Posterior cingulate gyrus (tissue), 11 donors: ENCODE results near the gene GNPNAT1.
"Not testable (repeated sequence)": the region's sequence is repeated elsewhere in the genome, so short reads cannot be mapped to it uniquely, and the experiment has no call there.

Experiments
- DNase-seq, 10 donors: peaks; one replicate each; pipeline versions ENCODE4 v3.0.0 to v3.0.0-alpha.2; 2020 to 2021; ENCODE audit warnings: mixed read lengths in 3 of 10
- intact Hi-C: fragments of 100-400 bp; cut with DNase I; formaldehyde crosslinking; loops from one replicate; pipeline ENCODE4 v1.15.1; 2023

GNPNAT1 gene

GRCh38 chr14:52730709-52731111 lies 60.7 kb downstream of the GNPNAT1 start:
- no peak for DNase-seq
- intact Hi-C loops: loop anchor here (5.0 kb wide), 1 partner anchor 62 kb away; the partner anchor contains the start of gene GNPNAT1

- DNase-seq: peak; percentile 92 to 99 (median 96)
- intact Hi-C loops: loop anchor here (1.0 to 5.0 kb wide), 2 partner anchors 23 to 62 kb away; partner anchors contain the start of genes GNPNAT1 and PSMC6
These were observed 61.3 kb downstream of the GNPNAT1 start, which contains the start of gene STYX for GRCh38 chr14:52729925-52730708. STYX (plus strand) TSS chr14:52730166; CDS start chr14:52730475, 309 bp downstream.

- intact Hi-C loops: loop anchor here (1.0 kb wide), 1 partner anchor 22 kb away; the partner anchor contains the start of gene PSMC6
- DNase-seq: no peak
These were observed 61.9 kb downstream of the GNPNAT1 start for GRCh38 chr14:52729585-52729924.

GRCh38 chr14:52729035-52729434 lies 62.4 kb downstream of the GNPNAT1 start:
- DNase-seq: not testable (repeated sequence)
- intact Hi-C loops: loop anchor here (1.0 kb wide), 1 partner anchor 22 kb away; the partner anchor contains the start of gene PSMC6

- DNase-seq, intact Hi-C loops: not testable (repeated sequence)
These were observed 63.9 kb downstream of the GNPNAT1 start for GRCh38 chr14:52727509-52727908.
